LoVo (cell line): Measurements from ENCODE around the gene PLPP3.
A peak's percentile ranks its signal among the peaks of the same experiment; 100 is the strongest.

ENCODE experiments used
- DNase-seq: peaks from one replicate; pipeline ENCODE4 v3.0.0-alpha.2; 2016; ENCODE audit warnings: low spot score

Gene PLPP3

GRCh38 chr1:56522680-56523079 is 56.7 kb downstream of the PLPP3 start:
- no peak for DNase-seq

DNA sequence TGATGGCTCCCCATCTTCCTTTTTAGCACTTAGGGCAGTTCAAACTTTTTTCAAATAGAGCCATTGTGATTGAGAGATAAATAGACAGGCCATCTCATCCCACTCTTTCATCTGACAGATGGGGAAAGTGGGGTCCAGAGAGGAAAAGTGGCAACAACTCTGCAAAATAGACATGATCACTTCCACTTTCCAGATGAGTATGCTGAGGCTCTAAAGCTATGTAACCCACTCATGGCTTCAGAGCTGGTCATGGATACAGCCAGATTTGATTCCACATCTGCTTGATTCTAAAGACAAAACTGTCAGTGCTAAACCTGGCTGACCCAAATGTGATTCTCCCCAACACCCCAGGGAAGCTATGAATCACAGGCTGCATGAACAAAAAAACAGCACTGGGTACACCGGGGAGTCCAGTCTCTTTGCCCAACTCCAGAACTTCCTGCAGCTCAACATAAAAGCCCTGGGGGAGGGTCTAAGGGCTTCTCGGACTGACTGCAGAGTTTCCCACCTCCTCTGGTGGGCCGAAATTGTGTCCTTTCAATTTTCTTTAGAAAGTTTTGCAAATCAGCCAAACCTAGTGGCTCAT is 59.3 kb downstream of the PLPP3 start:
- no peak for DNase-seq

DNA sequence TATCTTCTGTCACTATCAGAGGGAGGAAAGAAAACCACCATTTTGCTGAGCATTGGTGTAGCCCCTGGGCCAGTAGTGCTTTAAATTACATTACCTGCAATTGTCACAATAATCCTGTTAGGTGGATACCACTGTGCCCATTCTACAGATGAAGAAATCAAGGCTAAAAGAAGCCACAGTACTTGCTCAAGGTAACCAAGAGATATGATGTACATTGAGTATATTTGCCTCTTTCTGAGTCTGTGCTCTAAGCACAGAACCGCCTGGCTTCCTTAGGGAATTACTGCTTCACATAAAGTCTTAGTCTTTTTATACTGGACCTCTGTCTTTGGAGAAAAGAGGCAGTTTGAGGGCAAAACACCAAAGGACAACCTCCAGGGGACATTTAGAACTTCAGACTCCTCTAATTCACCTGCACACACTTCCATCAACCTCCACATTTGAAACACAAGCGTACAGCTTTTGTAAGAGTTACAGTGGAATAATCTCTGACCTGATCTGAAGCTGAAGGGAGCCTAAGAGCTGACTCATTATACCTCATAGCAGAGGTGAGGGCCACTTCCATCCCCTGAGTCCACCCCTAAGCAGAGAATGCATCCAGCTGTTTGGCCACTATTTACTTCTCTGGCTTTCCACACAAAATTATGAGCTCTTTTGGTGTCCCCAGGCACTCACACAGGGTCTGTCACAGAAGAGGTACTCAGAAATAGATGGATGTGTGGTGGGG is 61.8 kb downstream of the PLPP3 start:
- DNase-seq = no peak

- DNase-seq = peak; percentile 72
Observed at GRCh38 chr1:56516539-56517252, 62.7 kb downstream of the PLPP3 start.

GRCh38 chr1:56515898-56516538 is 63.3 kb downstream of the PLPP3 start:
- DNase-seq = no peak

- no peak for DNase-seq
Observed at GRCh38 chr1:56512724-56513494, 66.5 kb downstream of the PLPP3 start.

GRCh38 chr1:56511766-56512165 is 67.6 kb downstream of the PLPP3 start:
- DNase-seq = no peak

GRCh38 chr1:56511364-56511763 is 68.0 kb downstream of the PLPP3 start:
- no peak for DNase-seq

- DNase-seq = no peak
Observed at GRCh38 chr1:56510642-56511021, 68.7 kb downstream of the PLPP3 start.

GRCh38 chr1:56509713-56510641 is 69.4 kb downstream of the PLPP3 start:
- no peak for DNase-seq

GRCh38 chr1:56508523-56508983 is 70.8 kb downstream of the PLPP3 start:
- DNase-seq = peak; percentile 69

DNA sequence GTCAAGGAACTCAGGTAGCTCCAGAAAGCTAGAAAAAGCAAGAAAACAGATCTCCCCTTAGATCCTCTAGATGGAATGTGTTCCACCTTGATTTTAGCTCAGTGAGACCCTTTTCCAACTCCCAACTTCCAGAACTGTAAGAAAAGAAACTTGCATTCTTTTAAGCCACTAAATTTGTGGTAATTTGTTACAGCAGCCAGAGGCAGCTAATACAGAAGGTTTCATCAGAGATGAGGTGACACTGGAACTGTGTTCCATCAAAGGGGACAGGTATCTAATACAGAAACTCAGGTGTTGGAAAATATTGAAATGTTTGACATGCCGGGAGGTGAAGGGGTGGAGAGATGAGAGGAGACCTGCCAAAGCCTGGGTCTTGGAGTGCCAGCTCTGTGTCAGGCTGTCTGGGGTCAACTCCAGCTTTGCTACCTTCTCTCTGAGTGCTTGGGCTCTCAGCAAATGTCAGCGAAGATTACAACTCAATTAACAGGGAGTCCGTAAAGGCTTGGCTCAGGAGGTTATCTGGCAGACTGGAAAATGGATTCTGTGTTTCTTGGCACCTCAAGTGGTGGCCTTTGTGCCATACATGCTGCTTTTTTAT is 71.3 kb downstream of the PLPP3 start:
- DNase-seq = no peak

- DNase-seq = no peak
Observed at GRCh38 chr1:56506951-56507491, 72.3 kb downstream of the PLPP3 start.

DNA sequence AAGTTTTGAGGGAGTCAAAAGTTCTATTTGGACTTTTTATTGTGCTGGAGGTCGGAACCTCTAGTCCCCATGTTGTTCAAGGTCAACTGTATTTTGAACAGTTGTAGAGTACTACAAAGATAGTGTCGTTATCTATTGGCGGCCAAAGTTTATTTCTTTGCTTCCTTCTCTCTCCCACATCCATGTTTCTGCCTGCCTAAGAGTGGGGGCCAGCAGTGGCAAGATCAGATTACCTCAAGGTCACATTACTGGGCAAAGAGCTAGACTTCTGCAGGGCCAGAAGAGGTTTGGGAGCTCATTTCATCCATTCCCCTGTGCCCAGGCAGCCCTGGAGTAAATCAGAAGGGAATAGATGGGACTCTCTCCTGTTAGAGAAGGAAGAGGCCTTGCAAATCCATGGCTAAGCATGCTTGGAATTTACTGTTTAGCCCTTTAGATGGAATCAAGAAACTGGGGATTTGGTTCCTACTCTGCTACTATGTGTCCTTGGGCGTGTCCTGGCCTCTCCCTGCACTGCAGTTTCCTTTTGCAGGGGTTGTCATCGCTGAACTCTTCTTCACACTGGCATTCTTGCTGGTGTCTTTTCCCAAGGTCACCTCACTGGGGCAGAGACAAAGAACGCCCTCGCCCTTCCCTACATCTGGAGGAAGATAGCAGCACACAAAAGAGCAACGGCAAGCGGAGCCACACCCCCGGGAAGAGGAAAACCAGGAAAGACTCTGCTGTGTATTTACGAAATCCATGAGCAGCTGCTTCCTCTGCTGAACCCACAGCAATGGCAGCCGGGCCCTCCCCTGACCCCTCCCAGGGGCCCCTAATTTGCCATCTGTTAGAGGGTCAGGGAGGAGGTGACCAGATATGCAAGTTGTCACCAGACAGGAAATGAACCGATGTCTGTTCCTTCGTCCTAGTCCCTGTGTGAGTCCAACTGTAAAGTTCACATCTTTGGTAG is 73.3 kb downstream of the PLPP3 start:
- no peak for DNase-seq

GRCh38 chr1:56502700-56503245 is 76.6 kb downstream of the PLPP3 start:
- no peak for DNase-seq

DNA sequence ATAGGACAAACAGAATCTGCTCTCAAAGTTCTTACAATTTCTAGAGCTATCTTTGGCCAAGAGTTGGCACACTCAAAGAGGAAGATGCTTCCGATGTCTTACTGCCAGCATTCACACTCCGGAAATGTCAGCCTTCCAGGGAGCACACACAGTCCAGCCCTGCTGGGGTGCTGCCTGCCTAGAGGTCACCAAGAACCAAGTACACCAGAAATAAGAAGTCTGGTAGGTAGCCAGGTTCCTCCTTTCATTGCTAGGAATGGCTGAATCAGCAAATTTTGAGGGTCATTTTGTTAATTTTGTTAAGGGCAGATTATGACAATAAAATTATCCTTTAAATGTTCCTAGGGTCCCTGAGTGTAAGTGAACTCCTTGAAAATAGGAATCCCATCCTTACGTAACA is 77.5 kb downstream of the PLPP3 start:
- no peak for DNase-seq

GRCh38 chr1:56501426-56501825 is 77.9 kb downstream of the PLPP3 start:
- no peak for DNase-seq
